ENCODE data around the gene SNX24. TPM values are rescaled to one million over a fixed set of nuclear protein-coding genes. Genes with fewer than 3 reads are reported as not detected.

Gene SNX24
- total and polyA plus RNA-seq, 2 experiments from 2014 or later: 18.0 to 27.5 TPM

DNA sequence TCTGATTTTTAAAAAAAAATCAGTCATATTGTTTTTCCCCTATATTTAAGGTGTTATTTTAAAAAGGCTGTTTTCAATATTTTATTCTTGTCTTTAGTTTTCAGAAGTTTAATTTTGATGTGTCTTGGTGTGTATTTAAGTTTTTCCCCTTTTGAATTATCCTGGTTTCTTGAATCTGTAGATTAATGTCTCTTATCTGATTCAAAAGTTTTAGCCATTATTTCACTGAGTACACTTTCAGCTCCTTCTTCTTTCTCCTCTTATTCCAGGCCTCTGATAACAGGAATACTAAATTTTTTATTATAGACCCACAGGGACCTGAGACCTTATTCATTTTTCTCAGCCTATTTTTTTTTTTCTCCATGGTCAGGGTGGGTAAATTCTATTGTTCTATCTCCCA is 109.3 kb downstream of the SNX24 start (continued):
- TF ChIP-seq, protein P1, sequence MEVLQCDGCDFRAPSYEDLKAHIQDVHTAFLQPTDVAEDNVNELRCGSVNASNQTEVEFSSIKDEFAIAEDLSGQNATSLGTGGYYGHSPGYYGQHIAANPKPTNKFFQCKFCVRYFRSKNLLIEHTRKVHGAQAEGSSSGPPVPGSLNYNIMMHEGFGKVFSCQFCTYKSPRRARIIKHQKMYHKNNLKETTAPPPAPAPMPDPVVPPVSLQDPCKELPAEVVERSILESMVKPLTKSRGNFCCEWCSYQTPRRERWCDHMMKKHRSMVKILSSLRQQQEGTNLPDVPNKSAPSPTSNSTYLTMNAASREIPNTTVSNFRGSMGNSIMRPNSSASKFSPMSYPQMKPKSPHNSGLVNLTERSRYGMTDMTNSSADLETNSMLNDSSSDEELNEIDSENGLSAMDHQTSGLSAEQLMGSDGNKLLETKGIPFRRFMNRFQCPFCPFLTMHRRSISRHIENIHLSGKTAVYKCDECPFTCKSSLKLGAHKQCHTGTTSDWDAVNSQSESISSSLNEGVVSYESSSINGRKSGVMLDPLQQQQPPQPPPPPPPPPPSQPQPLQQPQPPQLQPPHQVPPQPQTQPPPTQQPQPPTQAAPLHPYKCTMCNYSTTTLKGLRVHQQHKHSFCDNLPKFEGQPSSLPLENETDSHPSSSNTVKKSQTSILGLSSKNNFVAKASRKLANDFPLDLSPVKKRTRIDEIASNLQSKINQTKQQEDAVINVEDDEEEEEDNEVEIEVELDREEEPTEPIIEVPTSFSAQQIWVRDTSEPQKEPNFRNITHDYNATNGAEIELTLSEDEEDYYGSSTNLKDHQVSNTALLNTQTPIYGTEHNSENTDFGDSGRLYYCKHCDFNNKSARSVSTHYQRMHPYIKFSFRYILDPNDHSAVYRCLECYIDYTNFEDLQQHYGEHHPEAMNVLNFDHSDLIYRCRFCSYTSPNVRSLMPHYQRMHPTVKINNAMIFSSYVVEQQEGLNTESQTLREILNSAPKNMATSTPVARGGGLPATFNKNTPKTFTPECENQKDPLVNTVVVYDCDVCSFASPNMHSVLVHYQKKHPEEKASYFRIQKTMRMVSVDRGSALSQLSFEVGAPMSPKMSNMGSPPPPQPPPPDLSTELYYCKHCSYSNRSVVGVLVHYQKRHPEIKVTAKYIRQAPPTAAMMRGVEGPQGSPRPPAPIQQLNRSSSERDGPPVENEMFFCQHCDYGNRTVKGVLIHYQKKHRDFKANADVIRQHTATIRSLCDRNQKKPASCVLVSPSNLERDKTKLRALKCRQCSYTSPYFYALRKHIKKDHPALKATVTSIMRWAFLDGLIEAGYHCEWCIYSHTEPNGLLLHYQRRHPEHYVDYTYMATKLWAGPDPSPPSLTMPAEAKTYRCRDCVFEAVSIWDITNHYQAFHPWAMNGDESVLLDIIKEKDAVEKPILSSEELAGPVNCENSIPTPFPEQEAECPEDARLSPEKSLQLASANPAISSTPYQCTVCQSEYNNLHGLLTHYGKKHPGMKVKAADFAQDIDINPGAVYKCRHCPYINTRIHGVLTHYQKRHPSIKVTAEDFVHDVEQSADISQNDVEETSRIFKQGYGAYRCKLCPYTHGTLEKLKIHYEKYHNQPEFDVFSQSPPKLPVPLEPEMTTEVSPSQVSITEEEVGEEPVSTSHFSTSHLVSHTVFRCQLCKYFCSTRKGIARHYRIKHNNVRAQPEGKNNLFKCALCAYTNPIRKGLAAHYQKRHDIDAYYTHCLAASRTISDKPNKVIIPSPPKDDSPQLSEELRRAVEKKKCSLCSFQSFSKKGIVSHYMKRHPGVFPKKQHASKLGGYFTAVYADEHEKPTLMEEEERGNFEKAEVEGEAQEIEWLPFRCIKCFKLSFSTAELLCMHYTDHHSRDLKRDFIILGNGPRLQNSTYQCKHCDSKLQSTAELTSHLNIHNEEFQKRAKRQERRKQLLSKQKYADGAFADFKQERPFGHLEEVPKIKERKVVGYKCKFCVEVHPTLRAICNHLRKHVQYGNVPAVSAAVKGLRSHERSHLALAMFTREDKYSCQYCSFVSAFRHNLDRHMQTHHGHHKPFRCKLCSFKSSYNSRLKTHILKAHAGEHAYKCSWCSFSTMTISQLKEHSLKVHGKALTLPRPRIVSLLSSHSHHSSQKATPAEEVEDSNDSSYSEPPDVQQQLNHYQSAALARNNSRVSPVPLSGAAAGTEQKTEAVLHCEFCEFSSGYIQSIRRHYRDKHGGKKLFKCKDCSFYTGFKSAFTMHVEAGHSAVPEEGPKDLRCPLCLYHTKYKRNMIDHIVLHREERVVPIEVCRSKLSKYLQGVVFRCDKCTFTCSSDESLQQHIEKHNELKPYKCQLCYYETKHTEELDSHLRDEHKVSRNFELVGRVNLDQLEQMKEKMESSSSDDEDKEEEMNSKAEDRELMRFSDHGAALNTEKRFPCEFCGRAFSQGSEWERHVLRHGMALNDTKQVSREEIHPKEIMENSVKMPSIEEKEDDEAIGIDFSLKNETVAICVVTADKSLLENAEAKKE (CRISPR knock-in tag; IDR thresholded peaks at IDR 0.05): no peak
- TF ChIP-seq, protein P2, sequence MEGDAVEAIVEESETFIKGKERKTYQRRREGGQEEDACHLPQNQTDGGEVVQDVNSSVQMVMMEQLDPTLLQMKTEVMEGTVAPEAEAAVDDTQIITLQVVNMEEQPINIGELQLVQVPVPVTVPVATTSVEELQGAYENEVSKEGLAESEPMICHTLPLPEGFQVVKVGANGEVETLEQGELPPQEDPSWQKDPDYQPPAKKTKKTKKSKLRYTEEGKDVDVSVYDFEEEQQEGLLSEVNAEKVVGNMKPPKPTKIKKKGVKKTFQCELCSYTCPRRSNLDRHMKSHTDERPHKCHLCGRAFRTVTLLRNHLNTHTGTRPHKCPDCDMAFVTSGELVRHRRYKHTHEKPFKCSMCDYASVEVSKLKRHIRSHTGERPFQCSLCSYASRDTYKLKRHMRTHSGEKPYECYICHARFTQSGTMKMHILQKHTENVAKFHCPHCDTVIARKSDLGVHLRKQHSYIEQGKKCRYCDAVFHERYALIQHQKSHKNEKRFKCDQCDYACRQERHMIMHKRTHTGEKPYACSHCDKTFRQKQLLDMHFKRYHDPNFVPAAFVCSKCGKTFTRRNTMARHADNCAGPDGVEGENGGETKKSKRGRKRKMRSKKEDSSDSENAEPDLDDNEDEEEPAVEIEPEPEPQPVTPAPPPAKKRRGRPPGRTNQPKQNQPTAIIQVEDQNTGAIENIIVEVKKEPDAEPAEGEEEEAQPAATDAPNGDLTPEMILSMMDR (conservative IDR thresholded peaks at IDR 0.05; ENCODE audit: low read depth in 2 of 2): no peak

DNA sequence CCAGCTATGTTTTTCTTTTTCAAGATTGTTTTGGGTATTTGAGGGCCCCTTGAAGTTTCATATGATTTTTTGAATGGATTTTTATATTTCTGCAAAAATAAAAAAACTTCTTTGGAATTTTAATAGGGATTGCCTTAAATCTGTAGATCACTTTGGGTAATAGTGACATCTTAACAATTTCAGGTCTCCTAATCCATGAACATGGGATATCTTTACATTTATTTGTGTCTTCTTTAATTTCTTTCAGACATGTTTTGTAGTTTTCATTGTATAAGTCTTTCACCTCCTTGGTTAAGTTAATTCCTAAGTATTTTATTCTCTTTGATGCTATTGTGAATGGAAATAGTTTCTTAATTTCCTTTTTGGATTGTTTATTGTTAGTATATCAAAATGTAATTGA is 112.0 kb downstream of the SNX24 start:
- H3K79me2 ChIP-seq (replicated peaks; ENCODE audit: insufficient read depth): no peaks in the 10 kb centered on the region
- H3K27me3 ChIP-seq (ENCODE audit: insufficient read depth): no peaks in the 10 kb centered on the region
- H3K9me3 Mint-ChIP-seq: peaks cover 4% of the 10 kb centered on the region; the same call in 1 of the 3 replicates
- H3K9me2 ChIP-seq (ENCODE audit: insufficient read depth): no peaks in the 10 kb centered on the region
- no peak overlapping the region for H3K4me3 Mint-ChIP-seq
- no peak overlapping the region for H2AFZ ChIP-seq
- no peaks in the 10 kb centered on the region; the same call in 2 of the 3 replicates for H3K36me3 Mint-ChIP-seq (ENCODE audit: low read depth)
- no peak overlapping the region for H3K27ac Mint-ChIP-seq
- H3K27me3 Mint-ChIP-seq (ENCODE audit: insufficient read depth, low read depth, poor library complexity): no peaks in the 10 kb centered on the region
- no peak overlapping the region for H3K27ac ChIP-seq (ENCODE audit: low read depth)
- H3K4me1 Mint-ChIP-seq: peaks cover 13% of the 10 kb centered on the region
- peaks cover 3% of the 10 kb centered on the region; the same call in 1 of the 2 replicates for H3K36me3 ChIP-seq (ENCODE audit: insufficient read depth)
- peaks cover 19% of the 10 kb centered on the region for H3K4me1 ChIP-seq (ENCODE audit: insufficient read depth)
- ATAC-seq (no peak), DNase-seq (ENCODE audit: low spot score) (no peak)
- H3F3A ChIP-seq (replicated peaks; ENCODE audit: low read depth): no peaks in the 10 kb centered on the region
- H3K4me3 ChIP-seq: no peak overlapping the region
- H4K20me1 ChIP-seq (replicated peaks; ENCODE audit: insufficient read depth): no peaks in the 10 kb centered on the region
- H3K4me2 ChIP-seq: no peak overlapping the region
- TF ChIP-seq POLR2AphosphoS5 (IDR thresholded peaks at IDR 0.05; ENCODE audit: low read depth): no peak
- TF ChIP-seq, protein P2 (conservative IDR thresholded peaks at IDR 0.05; ENCODE audit: low read depth in 2 of 2): no peak
- TF ChIP-seq, protein P3, sequence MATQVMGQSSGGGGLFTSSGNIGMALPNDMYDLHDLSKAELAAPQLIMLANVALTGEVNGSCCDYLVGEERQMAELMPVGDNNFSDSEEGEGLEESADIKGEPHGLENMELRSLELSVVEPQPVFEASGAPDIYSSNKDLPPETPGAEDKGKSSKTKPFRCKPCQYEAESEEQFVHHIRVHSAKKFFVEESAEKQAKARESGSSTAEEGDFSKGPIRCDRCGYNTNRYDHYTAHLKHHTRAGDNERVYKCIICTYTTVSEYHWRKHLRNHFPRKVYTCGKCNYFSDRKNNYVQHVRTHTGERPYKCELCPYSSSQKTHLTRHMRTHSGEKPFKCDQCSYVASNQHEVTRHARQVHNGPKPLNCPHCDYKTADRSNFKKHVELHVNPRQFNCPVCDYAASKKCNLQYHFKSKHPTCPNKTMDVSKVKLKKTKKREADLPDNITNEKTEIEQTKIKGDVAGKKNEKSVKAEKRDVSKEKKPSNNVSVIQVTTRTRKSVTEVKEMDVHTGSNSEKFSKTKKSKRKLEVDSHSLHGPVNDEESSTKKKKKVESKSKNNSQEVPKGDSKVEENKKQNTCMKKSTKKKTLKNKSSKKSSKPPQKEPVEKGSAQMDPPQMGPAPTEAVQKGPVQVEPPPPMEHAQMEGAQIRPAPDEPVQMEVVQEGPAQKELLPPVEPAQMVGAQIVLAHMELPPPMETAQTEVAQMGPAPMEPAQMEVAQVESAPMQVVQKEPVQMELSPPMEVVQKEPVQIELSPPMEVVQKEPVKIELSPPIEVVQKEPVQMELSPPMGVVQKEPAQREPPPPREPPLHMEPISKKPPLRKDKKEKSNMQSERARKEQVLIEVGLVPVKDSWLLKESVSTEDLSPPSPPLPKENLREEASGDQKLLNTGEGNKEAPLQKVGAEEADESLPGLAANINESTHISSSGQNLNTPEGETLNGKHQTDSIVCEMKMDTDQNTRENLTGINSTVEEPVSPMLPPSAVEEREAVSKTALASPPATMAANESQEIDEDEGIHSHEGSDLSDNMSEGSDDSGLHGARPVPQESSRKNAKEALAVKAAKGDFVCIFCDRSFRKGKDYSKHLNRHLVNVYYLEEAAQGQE (IDR thresholded peaks at IDR 0.05; ENCODE audit: unreplicated experiment): no peak
- TF ChIP-seq ZNF114 (CRISPR knock-in tag; IDR thresholded peaks at IDR 0.05): no peak
- TF ChIP-seq, protein P4, sequence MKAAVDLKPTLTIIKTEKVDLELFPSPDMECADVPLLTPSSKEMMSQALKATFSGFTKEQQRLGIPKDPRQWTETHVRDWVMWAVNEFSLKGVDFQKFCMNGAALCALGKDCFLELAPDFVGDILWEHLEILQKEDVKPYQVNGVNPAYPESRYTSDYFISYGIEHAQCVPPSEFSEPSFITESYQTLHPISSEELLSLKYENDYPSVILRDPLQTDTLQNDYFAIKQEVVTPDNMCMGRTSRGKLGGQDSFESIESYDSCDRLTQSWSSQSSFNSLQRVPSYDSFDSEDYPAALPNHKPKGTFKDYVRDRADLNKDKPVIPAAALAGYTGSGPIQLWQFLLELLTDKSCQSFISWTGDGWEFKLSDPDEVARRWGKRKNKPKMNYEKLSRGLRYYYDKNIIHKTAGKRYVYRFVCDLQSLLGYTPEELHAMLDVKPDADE (IDR thresholded peaks at IDR 0.05): no peak

All from GM23338 (cell line).